ENCODE measurements around the gene DOC2B. TPM values are rescaled to one million over a fixed set of nuclear protein-coding genes. Genes with fewer than 3 reads are reported as not detected.
A peak's percentile ranks its signal among the peaks of the same experiment; 100 is the strongest.
"Not testable (repeated sequence)": the region's sequence is repeated elsewhere in the genome, so short reads cannot be mapped to it uniquely, and the experiment has no call there.

DOC2B gene
- polyA plus RNA-seq, 3 donors = 0.02 to 0.19 TPM; not detected in 1

GRCh38 chr17:118339-118917, 63.0 kb downstream of the DOC2B start:
- H3K4me1 ChIP-seq (ENCODE audit: control insufficient read depth in 1 of 2, insufficient read depth in 2 of 2, low read length in 2 of 2); H3K9me3 Mint-ChIP-seq; H3K9ac ChIP-seq (ENCODE audit: insufficient read depth, low read length, poor library complexity, severe bottlenecking); H3K36me3 ChIP-seq (replicated peaks in 1 of 2; ENCODE audit: control insufficient read depth in 1 of 2, insufficient read depth in 2 of 2, low read length in 2 of 2); H3K27me3 ChIP-seq (ENCODE audit: control insufficient read depth in 2 of 2, insufficient read depth in 2 of 2, low read length in 2 of 2); H3K27me3 Mint-ChIP-seq (ENCODE audit: low read depth in 3 of 3); H3K4me1 Mint-ChIP-seq; H3K27ac ChIP-seq (ENCODE audit: low read depth in 1 of 2, low read length in 2 of 2); H2AFZ ChIP-seq (ENCODE audit: insufficient read depth, low read depth, low read length, poor library complexity, severe bottlenecking); H3K4me3 ChIP-seq (replicated peaks in 1 of 3; ENCODE audit: low read depth in 2 of 3, low read length in 3 of 3); H4K20me1 ChIP-seq (ENCODE audit: insufficient read depth, low read length); H3K4me3 Mint-ChIP-seq; H3K4me2 ChIP-seq (replicated peaks; ENCODE audit: extremely low read depth, low read length, poor library complexity, severe bottlenecking); H3K36me3 Mint-ChIP-seq; H3K27ac Mint-ChIP-seq; H3K9me3 ChIP-seq (replicated peaks in 1 of 2; ENCODE audit: control insufficient read depth in 1 of 2, insufficient read depth in 1 of 2, low read length in 2 of 2); H3K79me2 ChIP-seq (ENCODE audit: insufficient read depth, low read length); intact Hi-C loops (cut with micrococcal nuclease): not testable (repeated sequence)
- DNase-seq = peak in 1 of 3 donors; percentile 50
- WGBS (ENCODE audit: insufficient coverage) = 4% methylated on average over 4 of the region's 20 CpGs
- peak; percentile 63 for TF ChIP-seq CTCF (IDR thresholded peaks at IDR 0.05)

GRCh38 chr17:113111-113510, 68.3 kb downstream of the DOC2B start:
- not testable (repeated sequence) for H3K27ac Mint-ChIP-seq
- no CpG with 5 or more reads among the region's 5 CpGs for WGBS (ENCODE audit: insufficient coverage)

More at GRCh38 chr17:113111-113510, 68.3 kb downstream of the DOC2B start:
- H3K4me2 ChIP-seq (replicated peaks; ENCODE audit: extremely low read depth, low read length, poor library complexity, severe bottlenecking); H3K4me3 ChIP-seq (replicated peaks in 1 of 3; ENCODE audit: low read depth in 2 of 3, low read length in 3 of 3); H3K4me3 Mint-ChIP-seq; H3K4me1 ChIP-seq (ENCODE audit: control insufficient read depth in 1 of 2, insufficient read depth in 2 of 2, low read length in 2 of 2); H3K27me3 ChIP-seq (ENCODE audit: control insufficient read depth in 2 of 2, insufficient read depth in 2 of 2, low read length in 2 of 2); H3K27me3 Mint-ChIP-seq (ENCODE audit: low read depth in 3 of 3); H3K4me1 Mint-ChIP-seq; intact Hi-C loops (cut with micrococcal nuclease); H4K20me1 ChIP-seq (ENCODE audit: insufficient read depth, low read length); H3K27ac ChIP-seq (ENCODE audit: low read depth in 1 of 2, low read length in 2 of 2); H2AFZ ChIP-seq (ENCODE audit: insufficient read depth, low read depth, low read length, poor library complexity, severe bottlenecking); H3K36me3 ChIP-seq (replicated peaks in 1 of 2; ENCODE audit: control insufficient read depth in 1 of 2, insufficient read depth in 2 of 2, low read length in 2 of 2); H3K9ac ChIP-seq (ENCODE audit: insufficient read depth, low read length, poor library complexity, severe bottlenecking); H3K9me3 ChIP-seq (replicated peaks in 1 of 2; ENCODE audit: control insufficient read depth in 1 of 2, insufficient read depth in 1 of 2, low read length in 2 of 2); H3K36me3 Mint-ChIP-seq; H3K9me3 Mint-ChIP-seq; H3K79me2 ChIP-seq (ENCODE audit: insufficient read depth, low read length): not testable (repeated sequence)
- DNase-seq = peak in 1 of 3 donors; percentile 1

Other genes starting within 250 kb of the DOC2B start
- not detected for gene SCGB1C2, start 44.1 kb downstream of the DOC2B start, polyA plus RNA-seq
- gene RPH3AL, start 171.2 kb upstream of the DOC2B start, polyA plus RNA-seq = 1 to 10 TPM in 2 of 3 donors, under 1 TPM in 1; 0.71 to 1.9 (median 1.5) TPM